ENCODE results near the gene RNF220.
A peak's percentile ranks its signal among the peaks of the same experiment; 100 is the strongest.

RNF220 gene

GRCh38 chr1:44611419-44611818, 206.4 kb downstream of the RNF220 start:
- TF ChIP-seq, protein P1, sequence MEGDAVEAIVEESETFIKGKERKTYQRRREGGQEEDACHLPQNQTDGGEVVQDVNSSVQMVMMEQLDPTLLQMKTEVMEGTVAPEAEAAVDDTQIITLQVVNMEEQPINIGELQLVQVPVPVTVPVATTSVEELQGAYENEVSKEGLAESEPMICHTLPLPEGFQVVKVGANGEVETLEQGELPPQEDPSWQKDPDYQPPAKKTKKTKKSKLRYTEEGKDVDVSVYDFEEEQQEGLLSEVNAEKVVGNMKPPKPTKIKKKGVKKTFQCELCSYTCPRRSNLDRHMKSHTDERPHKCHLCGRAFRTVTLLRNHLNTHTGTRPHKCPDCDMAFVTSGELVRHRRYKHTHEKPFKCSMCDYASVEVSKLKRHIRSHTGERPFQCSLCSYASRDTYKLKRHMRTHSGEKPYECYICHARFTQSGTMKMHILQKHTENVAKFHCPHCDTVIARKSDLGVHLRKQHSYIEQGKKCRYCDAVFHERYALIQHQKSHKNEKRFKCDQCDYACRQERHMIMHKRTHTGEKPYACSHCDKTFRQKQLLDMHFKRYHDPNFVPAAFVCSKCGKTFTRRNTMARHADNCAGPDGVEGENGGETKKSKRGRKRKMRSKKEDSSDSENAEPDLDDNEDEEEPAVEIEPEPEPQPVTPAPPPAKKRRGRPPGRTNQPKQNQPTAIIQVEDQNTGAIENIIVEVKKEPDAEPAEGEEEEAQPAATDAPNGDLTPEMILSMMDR (conservative IDR thresholded peaks at IDR 0.05; ENCODE audit: low read depth, low read length), result no peak
- H3K4me3 ChIP-seq (ENCODE audit: low read depth, low read length), result no peak overlapping the region
- no peak for DNase-seq (ENCODE audit: low read depth)

DNA sequence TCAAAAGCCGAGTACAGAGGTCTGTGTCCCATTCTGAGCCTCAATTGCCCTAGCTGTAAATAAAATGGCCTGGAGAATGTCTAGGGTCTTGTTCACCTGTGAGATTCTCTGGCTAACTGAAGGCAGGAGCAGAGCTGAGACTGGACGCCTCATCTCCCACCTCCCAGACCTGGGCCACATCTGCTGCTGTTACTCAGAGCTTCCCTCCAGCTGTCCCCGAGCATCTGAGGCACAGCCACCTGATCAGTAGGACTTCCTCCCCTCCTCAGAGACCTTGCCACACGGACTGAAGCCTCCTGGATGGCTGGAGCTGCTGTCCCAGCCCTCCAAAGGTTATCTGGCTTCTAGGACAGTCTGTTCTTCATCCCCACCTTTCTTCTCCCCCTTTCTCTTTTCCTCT, 206.8 kb downstream of the RNF220 start:
- H3K4me3 ChIP-seq (ENCODE audit: low read depth, low read length), result no peak overlapping the region
- TF ChIP-seq, protein P1 (conservative IDR thresholded peaks at IDR 0.05; ENCODE audit: low read depth, low read length), result no peak
- DNase-seq (ENCODE audit: low read depth), result no peak

DNA sequence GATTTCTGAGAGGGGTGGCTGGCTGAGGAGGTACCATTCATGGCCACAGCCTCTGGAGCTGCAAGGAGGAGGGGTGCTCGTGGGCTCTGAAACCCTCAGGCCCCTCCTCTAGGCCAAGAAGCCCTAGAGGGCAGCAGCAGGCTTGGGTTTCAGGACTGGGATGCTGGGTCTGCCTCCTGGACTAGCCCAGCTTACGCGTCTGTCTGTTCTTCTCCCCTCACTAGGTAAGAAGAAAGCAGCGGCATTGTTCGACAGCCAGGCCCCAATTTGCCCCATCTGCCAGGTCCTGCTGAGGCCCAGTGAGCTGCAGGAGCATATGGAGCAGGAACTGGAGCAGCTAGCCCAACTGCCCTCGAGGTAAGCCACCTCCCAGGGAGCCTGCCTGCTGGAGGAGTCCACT, 208.9 kb downstream of the RNF220 start:
- no peak for DNase-seq (ENCODE audit: low read depth)
- TF ChIP-seq, protein P1 (conservative IDR thresholded peaks at IDR 0.05; ENCODE audit: low read depth, low read length), result no peak
- H3K4me3 ChIP-seq (ENCODE audit: low read depth, low read length), result no peak overlapping the region

DNA sequence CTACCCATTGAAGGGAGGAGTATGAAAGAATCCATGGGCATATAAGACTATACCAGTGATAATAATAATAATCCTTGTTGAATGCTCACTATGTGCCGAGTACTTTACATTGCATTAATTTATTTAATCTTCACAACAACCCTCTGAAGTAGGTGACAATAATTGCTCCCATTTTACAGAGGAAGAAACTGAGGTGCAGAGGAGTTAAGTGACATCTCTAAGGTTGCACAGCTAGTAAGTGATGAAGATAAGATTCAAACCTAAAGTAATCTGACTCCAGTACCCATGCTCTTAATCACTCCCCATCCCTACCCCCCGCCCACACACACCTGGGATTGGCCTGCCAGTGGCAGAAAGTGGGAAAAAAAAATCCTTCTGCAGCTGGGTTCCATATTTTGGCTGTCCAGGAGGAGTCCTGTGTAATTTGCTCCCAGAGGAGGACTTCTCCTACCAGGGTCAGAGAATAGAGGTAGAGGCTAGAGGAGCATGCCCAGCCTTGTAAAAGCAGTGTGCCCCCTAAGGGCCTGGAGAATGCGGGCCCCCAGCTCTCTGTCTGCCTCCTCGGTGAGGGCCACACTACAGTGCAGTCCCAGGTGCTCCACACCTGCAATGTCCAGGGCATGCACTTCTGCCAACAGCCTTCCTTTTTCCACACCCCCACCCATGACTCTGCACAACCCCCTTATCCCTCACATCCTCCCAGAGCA, 211.4 kb downstream of the RNF220 start:
- no peak overlapping the region for H3K4me3 ChIP-seq (ENCODE audit: low read depth, low read length)
- TF ChIP-seq, protein P1 (conservative IDR thresholded peaks at IDR 0.05; ENCODE audit: low read depth, low read length), result no peak
- DNase-seq (ENCODE audit: low read depth), result no peak

DNA sequence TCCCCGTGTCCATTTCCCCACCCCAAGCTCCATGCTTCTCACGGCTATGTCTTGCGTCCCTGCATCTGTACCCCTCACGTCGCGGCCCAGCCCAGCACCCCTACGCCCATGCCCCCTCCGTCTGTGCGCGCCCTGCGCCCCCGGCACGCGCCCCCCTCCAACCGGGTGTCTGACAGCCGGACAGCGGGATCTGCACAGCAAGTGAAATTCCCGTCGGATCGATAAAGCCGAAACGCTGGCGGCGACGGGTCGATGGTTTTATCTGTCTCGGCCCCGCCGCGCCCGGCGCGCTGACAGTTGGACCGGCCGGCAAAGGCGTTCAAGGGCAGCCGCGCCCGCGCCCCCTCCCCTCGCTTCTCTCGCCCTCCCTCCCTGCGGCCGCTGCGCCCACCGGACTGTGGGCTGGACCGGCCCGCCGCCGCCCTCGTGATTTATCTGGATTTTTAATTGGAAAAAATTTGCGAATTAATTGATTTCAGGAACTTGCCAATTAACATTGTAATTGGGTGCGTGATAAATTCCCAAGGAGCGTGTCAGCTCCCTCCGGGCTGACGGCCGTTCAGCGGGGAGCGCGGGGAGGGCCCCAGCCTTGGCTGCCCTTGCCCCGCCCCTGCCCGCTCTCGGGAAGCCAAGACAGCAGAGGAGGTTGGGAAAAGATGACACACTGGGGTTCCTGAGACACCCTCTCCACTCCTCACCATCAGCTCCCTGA, 212.1 kb downstream of the RNF220 start:
- DNase-seq (ENCODE audit: low read depth), result no peak
- H3K4me3 ChIP-seq (ENCODE audit: low read depth, low read length), result peak overlapping the region; percentile 37
- TF ChIP-seq, protein P1 (conservative IDR thresholded peaks at IDR 0.05; ENCODE audit: low read depth, low read length), result no peak

- H3K4me3 ChIP-seq (ENCODE audit: low read depth, low read length), result no peak overlapping the region
- TF ChIP-seq, protein P1 (conservative IDR thresholded peaks at IDR 0.05; ENCODE audit: low read depth, low read length), result no peak
- no peak for DNase-seq (ENCODE audit: low read depth)
Measured at GRCh38 chr1:44617703-44618029, 212.6 kb downstream of the RNF220 start.

All from choroid plexus epithelial cell (primary cell).